ENCODE results near the gene AFDN. TPM values are rescaled to one million over a fixed set of nuclear protein-coding genes. Genes with fewer than 3 reads are reported as not detected.

Gene AFDN
- total RNA-seq, 1 experiment from 2014 or later: 182 TPM

- peaks cover 36% of the 10 kb centered on the region for H3K9me3 Mint-ChIP-seq
- peaks cover 9% of the 10 kb centered on the region; the same call in 1 of the 2 replicates for H3K36me3 Mint-ChIP-seq
- H3K4me3 Mint-ChIP-seq: no peak overlapping the region
- TF ChIP-seq PREB (CRISPR knock-in tag; IDR thresholded peaks at IDR 0.05; ENCODE audit: borderline replicate concordance) (no peak), MYBL2 (CRISPR knock-in tag; IDR thresholded peaks at IDR 0.05) (no peak), SOX15 (CRISPR knock-in tag; IDR thresholded peaks at IDR 0.05) (no peak), ZNF219 (CRISPR knock-in tag; IDR thresholded peaks at IDR 0.05; ENCODE audit: borderline replicate concordance) (no peak), NFE2L1 (CRISPR knock-in tag; IDR thresholded peaks at IDR 0.05) (no peak), ETV6 (CRISPR knock-in tag; IDR thresholded peaks at IDR 0.05) (no peak)
- TF ChIP-seq, protein P1, sequence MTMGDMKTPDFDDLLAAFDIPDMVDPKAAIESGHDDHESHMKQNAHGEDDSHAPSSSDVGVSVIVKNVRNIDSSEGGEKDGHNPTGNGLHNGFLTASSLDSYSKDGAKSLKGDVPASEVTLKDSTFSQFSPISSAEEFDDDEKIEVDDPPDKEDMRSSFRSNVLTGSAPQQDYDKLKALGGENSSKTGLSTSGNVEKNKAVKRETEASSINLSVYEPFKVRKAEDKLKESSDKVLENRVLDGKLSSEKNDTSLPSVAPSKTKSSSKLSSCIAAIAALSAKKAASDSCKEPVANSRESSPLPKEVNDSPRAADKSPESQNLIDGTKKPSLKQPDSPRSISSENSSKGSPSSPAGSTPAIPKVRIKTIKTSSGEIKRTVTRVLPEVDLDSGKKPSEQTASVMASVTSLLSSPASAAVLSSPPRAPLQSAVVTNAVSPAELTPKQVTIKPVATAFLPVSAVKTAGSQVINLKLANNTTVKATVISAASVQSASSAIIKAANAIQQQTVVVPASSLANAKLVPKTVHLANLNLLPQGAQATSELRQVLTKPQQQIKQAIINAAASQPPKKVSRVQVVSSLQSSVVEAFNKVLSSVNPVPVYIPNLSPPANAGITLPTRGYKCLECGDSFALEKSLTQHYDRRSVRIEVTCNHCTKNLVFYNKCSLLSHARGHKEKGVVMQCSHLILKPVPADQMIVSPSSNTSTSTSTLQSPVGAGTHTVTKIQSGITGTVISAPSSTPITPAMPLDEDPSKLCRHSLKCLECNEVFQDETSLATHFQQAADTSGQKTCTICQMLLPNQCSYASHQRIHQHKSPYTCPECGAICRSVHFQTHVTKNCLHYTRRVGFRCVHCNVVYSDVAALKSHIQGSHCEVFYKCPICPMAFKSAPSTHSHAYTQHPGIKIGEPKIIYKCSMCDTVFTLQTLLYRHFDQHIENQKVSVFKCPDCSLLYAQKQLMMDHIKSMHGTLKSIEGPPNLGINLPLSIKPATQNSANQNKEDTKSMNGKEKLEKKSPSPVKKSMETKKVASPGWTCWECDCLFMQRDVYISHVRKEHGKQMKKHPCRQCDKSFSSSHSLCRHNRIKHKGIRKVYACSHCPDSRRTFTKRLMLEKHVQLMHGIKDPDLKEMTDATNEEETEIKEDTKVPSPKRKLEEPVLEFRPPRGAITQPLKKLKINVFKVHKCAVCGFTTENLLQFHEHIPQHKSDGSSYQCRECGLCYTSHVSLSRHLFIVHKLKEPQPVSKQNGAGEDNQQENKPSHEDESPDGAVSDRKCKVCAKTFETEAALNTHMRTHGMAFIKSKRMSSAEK (CRISPR knock-in tag; IDR thresholded peaks at IDR 0.05; ENCODE audit: borderline replicate concordance): no peak
- TF ChIP-seq, protein P2, sequence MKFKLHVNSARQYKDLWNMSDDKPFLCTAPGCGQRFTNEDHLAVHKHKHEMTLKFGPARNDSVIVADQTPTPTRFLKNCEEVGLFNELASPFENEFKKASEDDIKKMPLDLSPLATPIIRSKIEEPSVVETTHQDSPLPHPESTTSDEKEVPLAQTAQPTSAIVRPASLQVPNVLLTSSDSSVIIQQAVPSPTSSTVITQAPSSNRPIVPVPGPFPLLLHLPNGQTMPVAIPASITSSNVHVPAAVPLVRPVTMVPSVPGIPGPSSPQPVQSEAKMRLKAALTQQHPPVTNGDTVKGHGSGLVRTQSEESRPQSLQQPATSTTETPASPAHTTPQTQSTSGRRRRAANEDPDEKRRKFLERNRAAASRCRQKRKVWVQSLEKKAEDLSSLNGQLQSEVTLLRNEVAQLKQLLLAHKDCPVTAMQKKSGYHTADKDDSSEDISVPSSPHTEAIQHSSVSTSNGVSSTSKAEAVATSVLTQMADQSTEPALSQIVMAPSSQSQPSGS (CRISPR knock-in tag; IDR thresholded peaks at IDR 0.05; ENCODE audit: borderline replicate concordance, low read depth): no peak
- TF ChIP-seq, protein P3, sequence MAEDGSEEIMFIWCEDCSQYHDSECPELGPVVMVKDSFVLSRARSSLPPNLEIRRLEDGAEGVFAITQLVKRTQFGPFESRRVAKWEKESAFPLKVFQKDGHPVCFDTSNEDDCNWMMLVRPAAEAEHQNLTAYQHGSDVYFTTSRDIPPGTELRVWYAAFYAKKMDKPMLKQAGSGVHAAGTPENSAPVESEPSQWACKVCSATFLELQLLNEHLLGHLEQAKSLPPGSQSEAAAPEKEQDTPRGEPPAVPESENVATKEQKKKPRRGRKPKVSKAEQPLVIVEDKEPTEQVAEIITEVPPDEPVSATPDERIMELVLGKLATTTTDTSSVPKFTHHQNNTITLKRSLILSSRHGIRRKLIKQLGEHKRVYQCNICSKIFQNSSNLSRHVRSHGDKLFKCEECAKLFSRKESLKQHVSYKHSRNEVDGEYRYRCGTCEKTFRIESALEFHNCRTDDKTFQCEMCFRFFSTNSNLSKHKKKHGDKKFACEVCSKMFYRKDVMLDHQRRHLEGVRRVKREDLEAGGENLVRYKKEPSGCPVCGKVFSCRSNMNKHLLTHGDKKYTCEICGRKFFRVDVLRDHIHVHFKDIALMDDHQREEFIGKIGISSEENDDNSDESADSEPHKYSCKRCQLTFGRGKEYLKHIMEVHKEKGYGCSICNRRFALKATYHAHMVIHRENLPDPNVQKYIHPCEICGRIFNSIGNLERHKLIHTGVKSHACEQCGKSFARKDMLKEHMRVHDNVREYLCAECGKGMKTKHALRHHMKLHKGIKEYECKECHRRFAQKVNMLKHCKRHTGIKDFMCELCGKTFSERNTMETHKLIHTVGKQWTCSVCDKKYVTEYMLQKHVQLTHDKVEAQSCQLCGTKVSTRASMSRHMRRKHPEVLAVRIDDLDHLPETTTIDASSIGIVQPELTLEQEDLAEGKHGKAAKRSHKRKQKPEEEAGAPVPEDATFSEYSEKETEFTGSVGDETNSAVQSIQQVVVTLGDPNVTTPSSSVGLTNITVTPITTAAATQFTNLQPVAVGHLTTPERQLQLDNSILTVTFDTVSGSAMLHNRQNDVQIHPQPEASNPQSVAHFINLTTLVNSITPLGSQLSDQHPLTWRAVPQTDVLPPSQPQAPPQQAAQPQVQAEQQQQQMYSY (CRISPR knock-in tag; IDR thresholded peaks at IDR 0.05): no peak
- H3K27ac Mint-ChIP-seq: no peak overlapping the region
- CTCF ChIA-PET: interaction anchor here (1.3 kb wide), 1 partner anchor 37 kb away, joined by 3 read pairs; no protein-coding TSS in a partner anchor
- peaks cover 6% of the 10 kb centered on the region for H3K4me1 Mint-ChIP-seq
- DNase-seq (ENCODE audit: low spot score): no peak
- POLR2A ChIA-PET: no interaction called here
- no peaks in the 10 kb centered on the region for H3K27me3 Mint-ChIP-seq (ENCODE audit: low read depth)
- no peak for ATAC-seq
These were observed 177.3 kb downstream of the AFDN start for GRCh38 chr6:168004023-168004422.

- POLR2A ChIA-PET: no interaction called here
- H3K4me3 Mint-ChIP-seq: no peak overlapping the region
- TF ChIP-seq AFF4 (CRISPR knock-in tag; IDR thresholded peaks at IDR 0.05; ENCODE audit: borderline replicate concordance) (no peak), SP1 (CRISPR knock-in tag; conservative IDR thresholded peaks at IDR 0.05) (no peak), ZNF219 (CRISPR knock-in tag; IDR thresholded peaks at IDR 0.05; ENCODE audit: borderline replicate concordance) (no peak), ZNF512 (CRISPR knock-in tag; IDR thresholded peaks at IDR 0.05; ENCODE audit: borderline replicate concordance) (no peak), SMAD4 (CRISPR knock-in tag; IDR thresholded peaks at IDR 0.05) (no peak), ZNF671 (CRISPR knock-in tag; IDR thresholded peaks at IDR 0.05) (no peak)
- TF ChIP-seq, protein P4, sequence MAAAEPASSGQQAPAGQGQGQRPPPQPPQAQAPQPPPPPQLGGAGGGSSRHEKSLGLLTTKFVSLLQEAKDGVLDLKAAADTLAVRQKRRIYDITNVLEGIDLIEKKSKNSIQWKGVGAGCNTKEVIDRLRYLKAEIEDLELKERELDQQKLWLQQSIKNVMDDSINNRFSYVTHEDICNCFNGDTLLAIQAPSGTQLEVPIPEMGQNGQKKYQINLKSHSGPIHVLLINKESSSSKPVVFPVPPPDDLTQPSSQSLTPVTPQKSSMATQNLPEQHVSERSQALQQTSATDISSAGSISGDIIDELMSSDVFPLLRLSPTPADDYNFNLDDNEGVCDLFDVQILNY (CRISPR knock-in tag; IDR thresholded peaks at IDR 0.05): no peak
- no peaks in the 10 kb centered on the region for H3K27me3 Mint-ChIP-seq (ENCODE audit: low read depth)
- ATAC-seq: no peak
- H3K36me3 Mint-ChIP-seq: peaks cover 9% of the 10 kb centered on the region; the same call in 1 of the 2 replicates
- H3K27ac Mint-ChIP-seq: no peak overlapping the region; the same call in 1 of the 2 replicates
- peaks cover 45% of the 10 kb centered on the region for H3K9me3 Mint-ChIP-seq
- DNase-seq (ENCODE audit: low spot score): no peak
- CTCF ChIA-PET: no interaction called here
- peaks cover 6% of the 10 kb centered on the region for H3K4me1 Mint-ChIP-seq
These were observed 178.2 kb downstream of the AFDN start for GRCh38 chr6:168004945-168005344.
